Omental fat pad (tissue), 4 donors: ENCODE results near the gene KRT74. TPM values are rescaled to one million over a fixed set of nuclear protein-coding genes. Genes with fewer than 3 reads are reported as not detected.

Experiments used
- ATAC-seq: fragments of 150-250 bp; one replicate; pipeline ENCODE4 v1.9.1; 2016; ENCODE audit warnings: mild to moderate bottlenecking, moderate library complexity; ENCODE audit not compliant: low FRiP score
- DNase-seq: peaks from one replicate; pipeline ENCODE4 v3.0.0-alpha.2; 2019; ENCODE audit warnings: low spot score
- total RNA-seq, 4 donors: library from RNA; depleted of rRNA; stranded (reverse); fragments of >200 nt; gene quantifications; one replicate each; pipeline ENCODE4 v1.1.0, GENCODE V29; 2016
- TF ChIP-seq, protein P1 (sequence below), 3 donors: fragments of 450-650 bp; IDR thresholded peaks; one replicate each; pipeline ENCODE4 v1.5.1; 2016 to 2017; ENCODE audit warnings: antibody characterized with exemption in 3 of 3, mild to moderate bottlenecking in 3 of 3, moderate library complexity in 2 of 3

KRT74 gene
- total RNA-seq, 4 donors from 2014 or later: not detected

DNA sequence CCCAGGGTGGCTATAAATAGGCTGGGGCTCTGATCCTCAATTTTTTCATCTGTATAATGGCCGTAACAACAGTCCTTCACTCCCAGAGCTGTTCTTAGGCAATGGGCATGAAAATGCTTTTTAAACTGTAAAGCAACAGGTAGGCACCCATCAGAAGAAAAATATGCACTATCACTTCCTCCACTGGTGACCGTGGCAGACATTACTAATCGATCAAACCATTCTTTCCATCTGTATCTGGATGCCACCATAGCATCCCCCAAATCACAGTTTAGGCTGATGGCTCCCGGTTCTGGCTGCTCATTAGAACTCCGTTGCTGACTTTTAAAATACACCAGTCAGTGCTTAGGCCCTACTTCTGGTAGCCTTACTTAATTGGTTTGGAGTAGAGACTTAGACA lies 31.9 kb downstream of the KRT74 start:
- DNase-seq (no peak), ATAC-seq (no peak)
- TF ChIP-seq, protein P1, sequence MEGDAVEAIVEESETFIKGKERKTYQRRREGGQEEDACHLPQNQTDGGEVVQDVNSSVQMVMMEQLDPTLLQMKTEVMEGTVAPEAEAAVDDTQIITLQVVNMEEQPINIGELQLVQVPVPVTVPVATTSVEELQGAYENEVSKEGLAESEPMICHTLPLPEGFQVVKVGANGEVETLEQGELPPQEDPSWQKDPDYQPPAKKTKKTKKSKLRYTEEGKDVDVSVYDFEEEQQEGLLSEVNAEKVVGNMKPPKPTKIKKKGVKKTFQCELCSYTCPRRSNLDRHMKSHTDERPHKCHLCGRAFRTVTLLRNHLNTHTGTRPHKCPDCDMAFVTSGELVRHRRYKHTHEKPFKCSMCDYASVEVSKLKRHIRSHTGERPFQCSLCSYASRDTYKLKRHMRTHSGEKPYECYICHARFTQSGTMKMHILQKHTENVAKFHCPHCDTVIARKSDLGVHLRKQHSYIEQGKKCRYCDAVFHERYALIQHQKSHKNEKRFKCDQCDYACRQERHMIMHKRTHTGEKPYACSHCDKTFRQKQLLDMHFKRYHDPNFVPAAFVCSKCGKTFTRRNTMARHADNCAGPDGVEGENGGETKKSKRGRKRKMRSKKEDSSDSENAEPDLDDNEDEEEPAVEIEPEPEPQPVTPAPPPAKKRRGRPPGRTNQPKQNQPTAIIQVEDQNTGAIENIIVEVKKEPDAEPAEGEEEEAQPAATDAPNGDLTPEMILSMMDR (IDR thresholded peaks at IDR 0.05): no peak

DNA sequence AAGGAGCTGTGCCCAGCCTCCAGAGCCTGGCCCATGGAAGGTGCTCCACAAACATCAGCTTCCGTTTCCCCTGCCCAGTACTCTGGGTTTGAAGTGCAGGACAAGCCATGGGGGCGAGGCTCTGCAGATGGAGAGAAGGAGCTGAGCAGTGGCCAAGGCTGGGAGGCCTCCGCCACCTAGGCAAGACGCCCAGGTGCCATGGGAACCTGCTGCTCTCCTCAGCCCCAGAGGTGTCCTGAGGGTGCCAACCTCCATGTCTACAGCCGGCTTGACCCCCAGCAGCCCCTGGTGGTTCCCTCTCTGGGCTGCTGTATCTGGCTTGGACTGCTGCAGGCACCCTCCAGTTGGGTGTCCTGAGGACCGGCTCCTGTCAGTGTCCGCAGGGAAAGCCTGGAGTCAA lies 33.1 kb downstream of the KRT74 start:
- ATAC-seq: no peak
- no peak for DNase-seq

GRCh38 chr12:52539821-52540173 lies 33.8 kb downstream of the KRT74 start:
- ATAC-seq (no peak), DNase-seq (no peak)
- TF ChIP-seq, protein P1 (IDR thresholded peaks at IDR 0.05): no peak

More for the DNA sequence above, 33.1 kb downstream of the KRT74 start:
- TF ChIP-seq, protein P1 (IDR thresholded peaks at IDR 0.05): no peak

DNA sequence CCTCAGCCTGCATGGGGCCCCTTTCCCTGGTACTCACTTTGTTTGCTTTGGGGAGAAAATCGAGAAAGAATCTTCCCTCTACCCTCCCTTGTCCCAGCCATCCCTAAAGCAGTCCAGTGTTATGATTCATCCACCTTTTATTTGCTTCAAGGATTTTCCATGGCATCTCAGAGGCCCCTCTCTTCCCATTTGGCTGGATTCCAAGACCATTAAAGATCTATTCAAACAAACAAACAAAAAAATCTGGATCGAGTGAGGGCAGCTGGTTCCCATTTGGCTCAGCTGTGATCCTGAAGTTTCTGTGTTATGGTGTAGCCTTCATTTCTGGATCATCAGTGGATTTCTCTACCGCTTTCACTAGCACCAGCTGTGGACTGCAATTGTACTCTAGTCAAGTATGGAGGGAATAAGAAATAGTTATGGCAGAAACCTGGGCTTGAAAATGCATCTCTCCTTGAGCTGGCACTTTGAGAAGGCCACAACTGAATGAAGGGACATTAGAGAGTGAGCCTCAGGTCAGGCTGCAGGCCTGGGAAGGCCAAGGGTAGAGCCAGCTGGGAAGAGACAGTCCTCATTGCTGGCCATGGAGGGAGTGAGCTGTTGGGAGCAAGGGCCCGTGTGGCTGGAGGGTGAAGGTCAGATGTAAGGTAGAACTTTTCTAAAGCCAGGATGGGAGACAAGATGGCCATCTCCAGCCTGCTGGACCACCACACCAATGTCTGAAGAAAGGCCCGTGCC lies 34.4 kb downstream of the KRT74 start:
- TF ChIP-seq, protein P1 (IDR thresholded peaks at IDR 0.05): no peak
- DNase-seq: no peak
- no peak for ATAC-seq

DNA sequence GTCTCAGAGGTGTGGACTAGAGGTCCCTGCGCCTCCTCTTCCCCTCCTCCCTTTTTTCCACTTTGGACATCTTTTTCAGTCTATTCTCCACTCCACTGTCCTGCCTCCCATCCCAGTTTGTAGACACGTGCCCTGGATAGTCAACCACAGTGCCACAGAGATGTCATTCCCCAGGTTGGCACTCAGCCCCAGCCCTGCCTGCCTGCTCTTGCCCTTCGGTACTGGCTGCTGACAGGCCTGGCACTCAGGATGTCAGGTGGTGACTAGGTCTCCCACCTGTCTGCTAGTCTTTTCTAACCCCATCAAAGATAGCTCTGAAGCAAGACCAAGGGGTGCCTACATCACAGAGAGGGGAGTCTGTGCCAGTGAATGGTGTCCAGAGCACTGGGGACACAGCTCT lies 36.5 kb downstream of the KRT74 start:
- no peak for DNase-seq
- ATAC-seq: no peak
- TF ChIP-seq, protein P1 (IDR thresholded peaks at IDR 0.05): no peak

- TF ChIP-seq, protein P1 (IDR thresholded peaks at IDR 0.05): no peak
- no peak for ATAC-seq
- DNase-seq: no peak
These were observed 38.1 kb downstream of the KRT74 start for GRCh38 chr12:52535574-52535973.

- DNase-seq (no peak), ATAC-seq (no peak)
- TF ChIP-seq, protein P1 (IDR thresholded peaks at IDR 0.05): no peak
These were observed 39.2 kb downstream of the KRT74 start for GRCh38 chr12:52534482-52534881.
